ENCODE data around the gene KCNQ1.

The KCNQ1 gene

GRCh38 chr11:2836315-2837095, 391.7 kb downstream of the KCNQ1 start:
- DNase-seq (ENCODE audit: low read depth, low spot score) = no peak

DNA sequence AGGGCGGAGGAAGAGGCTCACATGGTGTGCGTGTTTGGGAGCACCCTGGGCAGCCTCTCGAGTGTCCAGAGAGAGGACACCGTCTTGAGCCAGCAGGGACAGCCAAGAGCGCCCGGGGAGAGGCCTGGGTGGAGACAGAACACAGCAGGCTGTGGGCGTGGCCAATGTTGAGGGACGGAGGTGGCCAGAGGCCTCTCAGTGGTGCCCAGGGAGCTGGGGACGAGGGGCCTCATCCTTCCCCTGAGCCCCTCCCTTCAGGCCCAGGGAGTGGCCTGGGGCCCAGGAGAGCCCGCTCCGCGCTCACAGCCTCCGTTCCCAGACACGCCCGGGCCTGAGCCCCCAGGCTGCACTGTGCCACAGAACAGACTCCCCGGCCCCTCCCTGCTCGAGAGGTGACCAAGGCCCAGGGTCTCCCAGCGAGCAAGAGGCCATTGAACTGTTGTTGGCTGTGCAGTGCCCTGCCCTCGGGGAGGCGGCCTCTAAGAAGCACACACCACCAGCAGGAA, 392.3 kb downstream of the KCNQ1 start:
- DNase-seq (ENCODE audit: low read depth, low spot score) = no peak

- no peak for DNase-seq (ENCODE audit: low read depth, low spot score)
Observed at GRCh38 chr11:2837651-2838050, 392.8 kb downstream of the KCNQ1 start.

GRCh38 chr11:2838091-2838490, 393.3 kb downstream of the KCNQ1 start:
- DNase-seq (ENCODE audit: low read depth, low spot score) = no peak

GRCh38 chr11:2838676-2839294, 394.0 kb downstream of the KCNQ1 start:
- no peak for DNase-seq (ENCODE audit: low read depth, low spot score)

DNA sequence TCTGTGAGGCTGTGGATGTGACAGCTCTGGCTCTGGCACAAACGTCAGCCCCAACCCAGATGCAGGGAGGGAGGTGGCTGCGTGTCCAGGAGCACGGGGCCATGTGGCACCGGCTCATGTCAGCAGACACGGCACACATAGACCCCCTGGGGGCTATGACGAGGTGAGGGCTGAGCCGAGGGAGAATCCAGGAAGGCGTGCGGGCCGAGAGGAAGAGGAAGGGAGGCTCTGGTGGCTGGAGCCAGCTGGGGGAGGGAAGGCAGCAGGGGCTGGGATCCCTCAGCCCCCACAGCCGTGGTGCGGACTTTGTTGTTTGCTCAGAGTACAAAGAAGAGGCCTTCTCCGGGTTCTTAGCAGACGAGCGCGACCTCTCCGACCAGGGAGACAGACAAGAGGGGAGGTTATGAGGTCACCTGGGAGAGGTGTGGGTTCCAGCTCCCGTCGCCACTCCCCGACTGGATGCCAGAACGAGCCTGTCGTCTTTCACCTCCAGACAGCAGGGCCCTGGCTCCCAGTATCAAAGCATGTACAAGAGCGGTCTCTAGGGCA, 394.7 kb downstream of the KCNQ1 start:
- no peak for DNase-seq (ENCODE audit: low read depth, low spot score)

- no peak for DNase-seq (ENCODE audit: low read depth, low spot score)
Observed at GRCh38 chr11:2841411-2842190, 396.8 kb downstream of the KCNQ1 start.

- no peak for DNase-seq (ENCODE audit: low read depth, low spot score)
Observed at GRCh38 chr11:2842876-2843275, 398.1 kb downstream of the KCNQ1 start.

GRCh38 chr11:2843551-2843950, 398.7 kb downstream of the KCNQ1 start:
- no peak for DNase-seq (ENCODE audit: low read depth, low spot score)

DNA sequence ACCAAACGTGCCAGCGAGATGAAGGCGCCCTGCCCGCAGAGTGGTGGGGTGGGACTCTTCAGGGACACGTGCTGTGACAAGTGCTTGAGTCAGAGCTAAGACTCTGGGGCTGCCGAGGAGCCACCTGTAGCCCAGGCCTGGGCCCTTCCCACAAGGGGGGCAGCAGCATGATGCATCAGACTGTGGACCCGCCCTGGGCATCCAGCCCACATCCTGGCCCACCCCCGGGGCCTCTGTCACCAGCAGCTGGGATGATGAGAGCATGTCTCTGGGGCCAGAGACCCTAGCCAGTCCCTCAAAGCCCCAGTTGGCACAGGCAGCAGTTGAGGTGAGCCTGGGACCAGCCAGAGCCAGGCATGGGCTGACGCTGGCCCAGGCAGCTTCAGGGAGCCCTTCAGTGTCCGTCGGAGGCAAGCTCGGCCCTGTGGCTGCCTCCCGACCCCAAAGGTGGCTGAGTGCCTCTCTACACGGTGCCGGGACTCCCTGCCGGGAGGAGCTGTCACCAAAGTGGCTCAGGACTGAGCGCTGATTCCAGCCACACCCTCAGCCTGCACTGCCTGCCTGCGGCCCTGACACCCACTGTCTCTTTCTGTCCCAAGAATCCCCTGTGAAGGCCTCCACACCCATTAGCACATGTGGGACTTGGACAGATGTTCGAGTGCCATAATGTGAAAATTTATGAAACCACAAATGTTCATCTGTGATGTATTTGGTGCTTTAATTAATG, 399.5 kb downstream of the KCNQ1 start:
- no peak for DNase-seq (ENCODE audit: low read depth, low spot score)

DNA sequence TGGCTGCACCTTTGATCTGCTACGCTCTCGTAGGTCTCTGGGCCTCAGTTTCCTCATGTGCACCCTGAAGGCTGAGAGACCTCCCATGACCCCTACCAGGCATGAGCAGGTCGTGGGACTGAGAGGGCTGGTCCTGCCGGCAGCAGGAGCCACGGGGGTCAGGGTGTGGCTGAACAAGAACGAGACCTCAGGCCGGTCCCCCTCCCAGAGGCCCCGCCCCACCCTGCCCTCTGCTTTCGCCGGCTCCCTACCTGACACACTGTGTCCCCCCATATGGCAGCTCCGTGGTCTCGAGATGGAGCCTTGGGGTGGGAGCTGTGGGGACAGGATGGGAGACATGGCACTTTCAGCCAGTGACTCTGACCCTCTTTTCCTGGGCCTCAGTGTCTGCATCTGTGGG, 400.2 kb downstream of the KCNQ1 start:
- no peak for DNase-seq (ENCODE audit: low read depth, low spot score)

DNA sequence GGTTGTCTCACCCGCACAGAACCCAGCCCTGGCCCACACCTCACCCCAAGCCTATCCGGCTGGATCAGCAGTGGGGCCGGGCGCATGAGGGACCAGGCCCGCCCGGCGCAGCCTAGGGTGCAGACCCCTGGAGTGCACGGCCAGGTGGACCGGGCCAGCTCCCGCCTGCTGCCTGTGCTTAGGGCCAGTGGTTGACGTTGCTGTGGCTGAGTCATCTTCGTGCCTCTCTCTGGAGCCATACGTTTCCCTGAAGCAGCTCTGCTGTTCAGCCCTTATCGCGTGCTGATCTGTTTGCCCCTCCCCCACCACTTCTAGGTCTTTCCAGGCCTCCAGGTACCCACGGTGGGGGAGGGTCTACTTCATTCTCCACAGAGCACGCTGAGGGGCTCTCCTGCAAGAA, 401.2 kb downstream of the KCNQ1 start:
- DNase-seq (ENCODE audit: low read depth, low spot score) = no peak

DNA sequence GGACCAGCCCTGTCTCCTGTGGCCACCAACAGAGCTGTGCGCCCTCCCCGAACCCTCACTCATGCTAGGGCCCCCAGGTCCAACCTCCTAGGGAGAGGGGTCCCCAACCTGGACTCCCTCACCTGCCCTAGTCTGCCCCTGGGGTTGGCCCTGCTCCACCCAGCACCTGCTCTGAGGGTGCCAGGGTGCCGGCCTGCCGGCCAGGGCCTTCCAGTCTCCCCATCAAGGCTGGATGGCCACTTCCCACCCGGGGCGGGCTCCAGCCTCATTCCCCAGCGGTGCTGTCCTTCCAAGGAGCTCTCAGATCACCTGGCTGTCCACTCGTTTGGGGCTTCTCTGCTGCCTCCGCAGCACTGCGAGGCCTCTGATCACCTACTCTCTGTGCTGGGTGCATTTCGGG, 401.7 kb downstream of the KCNQ1 start:
- DNase-seq (ENCODE audit: low read depth, low spot score) = no peak

DNA sequence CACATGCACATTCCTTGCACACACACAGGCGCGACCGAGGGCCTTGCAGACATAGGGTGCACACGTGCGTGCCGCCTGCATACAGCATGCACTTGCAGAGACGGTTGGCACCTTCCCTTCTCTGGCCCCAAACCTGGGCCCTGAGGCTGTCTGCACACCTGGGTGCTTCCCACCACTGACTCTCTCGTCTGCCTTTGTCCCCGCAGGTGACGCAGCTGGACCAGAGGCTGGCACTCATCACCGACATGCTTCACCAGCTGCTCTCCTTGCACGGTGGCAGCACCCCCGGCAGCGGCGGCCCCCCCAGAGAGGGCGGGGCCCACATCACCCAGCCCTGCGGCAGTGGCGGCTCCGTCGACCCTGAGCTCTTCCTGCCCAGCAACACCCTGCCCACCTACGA, 402.8 kb downstream of the KCNQ1 start:
- no peak for DNase-seq (ENCODE audit: low read depth, low spot score)

DNA sequence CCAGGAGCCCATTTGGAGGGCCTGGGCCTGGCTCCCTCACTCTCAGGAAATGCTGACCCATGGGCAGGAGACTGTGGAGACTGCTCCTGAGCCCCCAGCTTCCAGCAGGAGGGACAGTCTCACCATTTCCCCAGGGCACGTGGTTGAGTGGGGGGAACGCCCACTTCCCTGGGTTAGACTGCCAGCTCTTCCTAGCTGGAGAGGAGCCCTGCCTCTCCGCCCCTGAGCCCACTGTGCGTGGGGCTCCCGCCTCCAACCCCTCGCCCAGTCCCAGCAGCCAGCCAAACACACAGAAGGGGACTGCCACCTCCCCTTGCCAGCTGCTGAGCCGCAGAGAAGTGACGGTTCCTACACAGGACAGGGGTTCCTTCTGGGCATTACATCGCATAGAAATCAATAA, 403.7 kb downstream of the KCNQ1 start:
- DNase-seq (ENCODE audit: low read depth, low spot score) = no peak

- DNase-seq (ENCODE audit: low read depth, low spot score) = no peak
Observed at GRCh38 chr11:2849994-2850770, 405.4 kb downstream of the KCNQ1 start.

GRCh38 chr11:2853401-2853800, 408.6 kb downstream of the KCNQ1 start:
- DNase-seq (ENCODE audit: low read depth, low spot score) = no peak

- DNase-seq (ENCODE audit: low read depth, low spot score) = no peak
Observed at GRCh38 chr11:2853997-2854560, 409.3 kb downstream of the KCNQ1 start.

GRCh38 chr11:2855162-2855561, 410.4 kb downstream of the KCNQ1 start:
- DNase-seq (ENCODE audit: low read depth, low spot score) = no peak

GRCh38 chr11:2857276-2857675, 412.5 kb downstream of the KCNQ1 start:
- DNase-seq (ENCODE audit: low read depth, low spot score) = no peak

All from activated naive CD8-positive, alpha-beta T cell treated with anti-CD3 and anti-CD28 coated beads, Interleukin-2, amount 50 U/mL, for 16 hours (primary cell).